Naive thymus-derived CD4-positive, alpha-beta T cell (primary cell): ENCODE results near the gene ANO3. TPM values are rescaled to one million over a fixed set of nuclear protein-coding genes. Genes with fewer than 3 reads are reported as not detected.

ENCODE experiments used
- ATAC-seq: fragments of 150-1000 bp; cut with Tn5 transposase; 2 replicates; pipeline ENCODE4 v1.10.0; 2021; ENCODE audit warnings: mild to moderate bottlenecking, moderate library complexity
- CTCF ChIA-PET: fragments of 350-600 bp; sonication (Branson Sonifier 250); formaldehyde crosslinking; loops from one replicate; lab custom pipeline; 2021; ENCODE audit warnings: antibody characterized with exemption; lab: Charles Lee
- POLR2A ChIA-PET: fragments of 350-600 bp; sonication (Branson Sonifier 250); formaldehyde crosslinking; loops from one replicate; lab custom pipeline; 2021; ENCODE audit warnings: antibody characterized with exemption, inconsistent platforms; lab: Charles Lee
- DNase-seq, 9 donors: peaks; one replicate each; pipeline versions ENCODE4 v3.0.0 to v3.0.0-alpha.2; 2020 to 2022; ENCODE audit warnings: mixed read lengths in 1 of 9
- H3K27ac ChIP-seq: one replicate; pipeline ENCODE4 v1.7.0; 2013; ENCODE audit warnings: mild to moderate bottlenecking, low read depth, low read length, moderate library complexity
- H3K27me3 ChIP-seq, 2 donors: one replicate each; pipeline ENCODE4 v1.7.0; 2013; ENCODE audit warnings: low read length in 2 of 2, mild to moderate bottlenecking in 2 of 2, moderate library complexity in 2 of 2; ENCODE audit not compliant: control insufficient read depth in 2 of 2, insufficient read depth in 2 of 2
- H3K36me3 ChIP-seq, 3 experiments: 1 replicate in 2 of 3; 2 replicates in 1 of 3; pipeline ENCODE4 v1.7.0; 2013; ENCODE audit warnings: low read length in 3 of 3, mild to moderate bottlenecking in 3 of 3, moderate library complexity in 1 of 3; ENCODE audit not compliant: insufficient read depth in 3 of 3, control insufficient read depth in 2 of 3
- H3K4me1 ChIP-seq, 2 donors: one replicate each; pipeline ENCODE4 v1.7.0; 2013; ENCODE audit warnings: low read length in 2 of 2, mild to moderate bottlenecking in 2 of 2, moderate library complexity in 1 of 2; ENCODE audit not compliant: control insufficient read depth in 2 of 2, insufficient read depth in 2 of 2
- H3K4me3 ChIP-seq: 2 replicates; pipeline ENCODE4 v1.7.0; 2013; ENCODE audit warnings: mild to moderate bottlenecking, low read length
- H3K9me3 ChIP-seq, 3 experiments: 1 replicate in 2 of 3; 2 replicates in 1 of 3; pipeline ENCODE4 v1.7.0; 2013; ENCODE audit warnings: low read length in 3 of 3; ENCODE audit not compliant: control insufficient read depth in 2 of 3
- H3K27ac Mint-ChIP-seq, 9 donors: one replicate each; pipeline ENCODE4 v1.8.0; 2020 to 2022; ENCODE audit warnings: mixed read lengths in 9 of 9, mild to moderate bottlenecking in 8 of 9, moderate library complexity in 5 of 9, inconsistent platforms in 2 of 9
- H3K27me3 Mint-ChIP-seq, 5 donors: one replicate each; pipeline ENCODE4 v1.8.0; 2021 to 2022; ENCODE audit warnings: mixed read lengths in 5 of 5, mild to moderate bottlenecking in 1 of 5
- H3K36me3 Mint-ChIP-seq, 5 donors: one replicate each; pipeline ENCODE4 v1.8.0; 2020 to 2022; ENCODE audit warnings: mixed read lengths in 5 of 5, mild to moderate bottlenecking in 3 of 5, inconsistent platforms in 1 of 5
- H3K4me1 Mint-ChIP-seq, 7 donors: one replicate each; pipeline ENCODE4 v1.8.0; 2020 to 2022; ENCODE audit warnings: mixed read lengths in 7 of 7, mild to moderate bottlenecking in 3 of 7, inconsistent platforms in 1 of 7
- H3K4me3 Mint-ChIP-seq, 10 donors: one replicate each; pipeline ENCODE4 v1.8.0; 2020 to 2022; ENCODE audit warnings: mild to moderate bottlenecking in 10 of 10, mixed read lengths in 10 of 10, moderate library complexity in 6 of 10, inconsistent platforms in 2 of 10
- H3K9me3 Mint-ChIP-seq, 11 donors: one replicate each; pipeline ENCODE4 v1.8.0; 2020 to 2022; ENCODE audit warnings: mixed read lengths in 11 of 11, mild to moderate bottlenecking in 4 of 11, inconsistent platforms in 1 of 11, moderate library complexity in 1 of 11
- intact Hi-C, 2 donors: fragments of 100-400 bp; cut with micrococcal nuclease; formaldehyde crosslinking; loops; one replicate each; pipeline ENCODE4 v1.15.1; 2023
- polyA plus RNA-seq, 2 donors: library from polyadenylated mRNA; unstranded; fragments of 300-500 nt; fragmentation: Illumina TruSeq; gene quantifications; one replicate each; pipeline ENCODE4 v1.2.3, GENCODE V29; 2021
- total RNA-seq, 6 experiments: library from RNA in 5 of 6; stranded (reverse) in 5 of 6; gene quantifications; 1 replicate in 5 of 6; 2 replicates in 1 of 6; pipeline ENCODE4 v1.2.3 and lab custom pipeline; 2021 to 2026

ANO3 gene
- total and polyA plus RNA-seq, 7 experiments from 2014 or later = not detected

DNA sequence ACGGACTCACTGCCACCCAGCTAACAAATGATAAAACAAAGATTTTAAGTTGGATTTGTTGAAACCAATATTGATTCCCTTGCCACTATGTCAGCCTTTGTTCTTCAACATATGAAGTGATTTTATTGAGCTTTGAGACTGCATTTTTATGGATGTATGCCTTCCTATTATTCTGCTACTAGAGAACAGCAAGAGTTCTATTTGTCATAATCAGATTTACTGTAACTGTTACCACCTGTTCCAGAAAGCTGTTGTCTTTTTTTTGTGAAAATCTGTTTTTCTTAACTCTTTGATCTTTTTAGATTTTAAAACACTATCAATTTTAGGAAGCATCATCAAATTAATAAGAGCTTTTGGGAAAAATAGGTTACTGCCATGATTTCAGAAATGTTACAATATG, 125.7 kb downstream of the ANO3 start:
- no peak overlapping the region for H3K4me3 ChIP-seq
- Mint-ChIP-seq H3K27ac (no peak overlapping the region), H3K4me1 (no peaks in the 10 kb centered on the region), H3K36me3 (no peaks in the 10 kb centered on the region), H3K9me3 (peaks cover 0 to 9% (median 4%) of the 10 kb centered on the region in 11 donors), H3K4me3 (no peak overlapping the region), H3K27me3 (no peaks in the 10 kb centered on the region)
- intact Hi-C loops = no loop called here
- ATAC-seq = no peak
- H3K4me1 ChIP-seq = no peaks in the 10 kb centered on the region
- POLR2A ChIA-PET = no interaction called here
- DNase-seq = no peak
- H3K27ac ChIP-seq = no peak overlapping the region
- H3K36me3 ChIP-seq = no peaks in the 10 kb centered on the region
- CTCF ChIA-PET = no interaction called here
- no peaks in the 10 kb centered on the region for H3K27me3 ChIP-seq
- H3K9me3 ChIP-seq = no peaks in the 10 kb centered on the region

DNA sequence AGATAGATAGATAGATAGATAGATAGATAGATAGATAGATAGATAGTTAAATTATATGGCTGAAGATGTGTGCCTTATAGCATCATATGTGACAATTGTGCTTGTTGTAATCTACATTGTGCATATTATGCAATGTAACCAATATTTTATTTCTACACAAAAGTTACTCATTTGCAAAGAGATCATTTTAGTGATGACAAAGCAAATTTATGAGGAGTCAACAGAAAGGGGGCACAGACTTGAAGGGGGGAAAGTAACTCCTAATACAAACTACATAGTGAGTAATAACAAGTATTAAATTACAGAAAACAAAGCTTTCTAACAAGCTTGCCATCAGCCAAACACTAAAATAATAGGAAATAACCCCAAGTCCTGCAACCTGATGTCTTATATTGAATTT, 133.3 kb downstream of the ANO3 start:
- no peak for ATAC-seq
- DNase-seq = no peak
- Histone ChIP-seq H3K36me3 (no peaks in the 10 kb centered on the region), H3K4me3 (no peak overlapping the region), H3K4me1 (no peaks in the 10 kb centered on the region), H3K27ac (no peak overlapping the region), H3K27me3 (no peaks in the 10 kb centered on the region), H3K9me3 (no peaks in the 10 kb centered on the region)
- POLR2A ChIA-PET = no interaction called here
- no peaks in the 10 kb centered on the region for H3K4me1 Mint-ChIP-seq
- CTCF ChIA-PET = no interaction called here
- no peak overlapping the region for H3K4me3 Mint-ChIP-seq
- H3K27ac Mint-ChIP-seq = no peak overlapping the region
- no peaks in the 10 kb centered on the region for H3K27me3 Mint-ChIP-seq
- no peaks in the 10 kb centered on the region for H3K36me3 Mint-ChIP-seq
- intact Hi-C loops = no loop called here
- peaks cover 0 to 9% (median 0%) of the 10 kb centered on the region in 11 donors for H3K9me3 Mint-ChIP-seq

DNA sequence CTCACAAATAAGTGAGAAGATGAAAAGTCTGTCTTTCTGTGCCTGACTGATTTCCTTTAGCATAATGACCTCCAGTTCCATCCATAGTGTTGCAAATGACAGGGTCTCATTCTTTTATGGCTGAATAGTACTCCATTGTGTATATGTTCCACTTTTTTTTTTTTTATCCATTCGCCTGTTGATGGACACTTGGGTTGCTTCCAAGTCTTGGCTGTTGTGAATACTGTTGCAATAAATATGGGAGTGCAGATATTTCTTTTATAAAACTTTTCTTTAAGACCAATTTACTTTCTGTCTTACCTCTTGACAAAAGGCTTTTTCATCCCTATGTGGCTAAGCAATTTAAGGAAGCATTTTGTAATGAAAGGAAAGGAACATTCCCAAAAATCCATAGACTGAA, 135.6 kb downstream of the ANO3 start:
- H3K27me3 ChIP-seq = no peaks in the 10 kb centered on the region
- intact Hi-C loops = no loop called here
- ATAC-seq (no peak), DNase-seq (no peak)
- no peak overlapping the region for H3K4me3 ChIP-seq
- CTCF ChIA-PET = no interaction called here
- no peaks in the 10 kb centered on the region for H3K4me1 ChIP-seq
- no peak overlapping the region for H3K27ac Mint-ChIP-seq
- no peaks in the 10 kb centered on the region for H3K4me1 Mint-ChIP-seq
- H3K36me3 ChIP-seq = no peaks in the 10 kb centered on the region
- POLR2A ChIA-PET = no interaction called here
- peaks cover 0 to 6% (median 0%) of the 10 kb centered on the region in 11 donors for H3K9me3 Mint-ChIP-seq
- no peaks in the 10 kb centered on the region for H3K27me3 Mint-ChIP-seq
- no peak overlapping the region for H3K27ac ChIP-seq
- no peak overlapping the region for H3K4me3 Mint-ChIP-seq
- H3K36me3 Mint-ChIP-seq = no peaks in the 10 kb centered on the region
- H3K9me3 ChIP-seq = no peaks in the 10 kb centered on the region

DNA sequence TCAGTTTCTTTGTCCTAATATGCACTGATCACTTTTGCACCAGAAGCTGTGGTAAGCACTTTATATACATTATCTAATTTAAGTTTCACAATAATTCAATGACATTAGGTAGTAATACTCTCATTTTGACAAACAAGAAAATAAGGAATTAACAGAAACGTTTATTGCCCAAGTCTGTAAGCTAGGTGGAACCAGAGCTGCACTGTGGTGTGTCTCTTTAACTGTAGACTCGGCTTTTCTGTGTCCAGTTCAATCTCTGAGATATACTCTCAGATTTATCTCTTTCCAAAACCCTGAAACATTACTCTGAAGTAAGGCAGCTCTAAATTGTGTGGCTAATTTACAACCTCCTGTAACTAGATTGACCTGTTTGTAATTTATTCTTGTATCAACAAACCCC, 139.1 kb downstream of the ANO3 start:
- CTCF ChIA-PET = no interaction called here
- Mint-ChIP-seq H3K4me1 (no peaks in the 10 kb centered on the region), H3K36me3 (no peaks in the 10 kb centered on the region)

DNA sequence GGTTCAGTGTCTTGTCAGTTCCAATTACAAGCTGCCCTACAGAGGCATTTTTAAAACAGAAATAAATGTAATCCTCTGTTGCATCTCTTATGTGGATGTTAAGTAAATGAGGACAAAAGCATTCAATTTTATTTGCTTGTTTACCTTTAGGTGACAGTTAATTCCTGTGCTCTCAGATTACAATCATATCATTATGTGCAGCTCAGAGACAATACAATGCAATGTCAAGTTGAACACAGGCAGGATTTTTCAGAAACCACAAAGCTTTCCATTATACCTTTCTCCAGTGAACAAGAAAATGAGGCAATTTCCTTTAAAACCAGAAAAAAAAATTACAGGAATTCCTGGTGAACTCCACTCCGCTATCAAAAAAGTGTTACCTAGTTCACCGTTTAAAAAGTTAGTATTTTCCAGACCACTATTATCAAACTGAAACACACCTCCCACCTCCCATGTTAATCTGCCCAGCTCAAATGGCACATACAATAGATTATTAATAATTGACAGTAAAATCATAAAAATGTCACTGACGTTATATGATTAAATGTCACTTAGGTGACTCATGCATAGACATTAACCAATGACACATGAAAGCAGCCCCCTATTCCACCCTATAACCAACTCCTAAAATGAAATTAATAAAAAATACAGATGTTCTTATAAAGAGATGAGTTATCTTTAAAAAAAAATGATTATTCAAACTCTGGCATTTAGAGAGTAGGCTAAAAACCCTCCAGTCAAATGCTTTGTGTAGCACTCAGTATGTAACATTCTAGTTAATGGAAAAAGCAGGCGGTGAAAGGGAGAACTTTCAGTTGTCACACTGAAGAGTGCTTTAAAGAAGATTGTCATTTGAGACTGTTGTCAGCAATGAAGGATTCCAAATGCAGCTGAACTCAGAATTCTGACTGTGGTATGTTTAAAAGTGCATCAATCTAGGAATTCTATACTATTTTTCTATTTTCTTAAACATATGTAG, 141.6 kb downstream of the ANO3 start:
- no peaks in the 10 kb centered on the region for H3K36me3 Mint-ChIP-seq
- intact Hi-C loops = no loop called here
- CTCF ChIA-PET = no interaction called here
- POLR2A ChIA-PET = no interaction called here
- H3K4me3 Mint-ChIP-seq = no peak overlapping the region
- H3K9me3 ChIP-seq = no peaks in the 10 kb centered on the region
- ATAC-seq = no peak
- no peak overlapping the region for H3K27ac Mint-ChIP-seq
- no peaks in the 10 kb centered on the region for H3K4me1 ChIP-seq
- DNase-seq = no peak
- H3K4me1 Mint-ChIP-seq = no peaks in the 10 kb centered on the region
- H3K4me3 ChIP-seq = no peak overlapping the region
- H3K9me3 Mint-ChIP-seq = peaks cover 0 to 2% (median 0%) of the 10 kb centered on the region in 11 donors
- H3K36me3 ChIP-seq = no peaks in the 10 kb centered on the region
- no peaks in the 10 kb centered on the region for H3K27me3 ChIP-seq
- no peak overlapping the region for H3K27ac ChIP-seq
- H3K27me3 Mint-ChIP-seq = no peaks in the 10 kb centered on the region

More for the DNA sequence above, 139.1 kb downstream of the ANO3 start:
- no peak overlapping the region for H3K4me3 Mint-ChIP-seq
- H3K27me3 Mint-ChIP-seq = no peaks in the 10 kb centered on the region
- intact Hi-C loops = no loop called here
- DNase-seq (no peak), ATAC-seq (no peak)
- Histone ChIP-seq H3K27me3 (no peaks in the 10 kb centered on the region), H3K9me3 (no peaks in the 10 kb centered on the region), H3K4me3 (no peak overlapping the region), H3K27ac (no peak overlapping the region), H3K36me3 (no peaks in the 10 kb centered on the region), H3K4me1 (no peaks in the 10 kb centered on the region)
- POLR2A ChIA-PET = no interaction called here
- peaks cover 0 to 6% (median 0%) of the 10 kb centered on the region in 11 donors for H3K9me3 Mint-ChIP-seq
- H3K27ac Mint-ChIP-seq = no peak overlapping the region

DNA sequence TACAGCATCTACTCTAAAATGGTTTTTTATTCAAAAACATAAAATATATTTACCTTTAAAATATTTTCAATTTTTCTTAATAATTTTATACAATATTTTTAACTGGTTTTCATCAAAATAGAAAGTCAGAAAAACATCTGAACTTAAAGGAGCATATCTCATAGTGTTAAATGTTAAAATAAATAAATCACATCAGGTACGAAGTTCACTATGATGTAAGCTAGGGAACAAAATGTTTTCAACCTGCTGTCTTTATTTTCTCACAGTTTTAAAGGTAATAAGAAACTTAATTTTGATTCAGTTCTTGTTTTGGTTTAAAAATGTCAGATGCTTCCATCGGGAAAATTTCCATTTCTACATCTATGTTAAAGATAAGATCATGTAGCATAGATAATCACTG, 142.5 kb downstream of the ANO3 start:
- Mint-ChIP-seq H3K9me3 (peaks cover 0 to 7% (median 0%) of the 10 kb centered on the region in 11 donors), H3K27ac (no peak overlapping the region), H3K27me3 (no peaks in the 10 kb centered on the region), H3K4me3 (no peak overlapping the region), H3K36me3 (no peaks in the 10 kb centered on the region), H3K4me1 (no peaks in the 10 kb centered on the region)
- H3K27me3 ChIP-seq = no peaks in the 10 kb centered on the region
- no peak overlapping the region for H3K27ac ChIP-seq
- no peaks in the 10 kb centered on the region for H3K36me3 ChIP-seq
- ChIA-PET POLR2A (no interaction called here), CTCF (no interaction called here)
- ATAC-seq (no peak), DNase-seq (no peak)
- no peaks in the 10 kb centered on the region for H3K4me1 ChIP-seq
- intact Hi-C loops = no loop called here
- no peaks in the 10 kb centered on the region for H3K9me3 ChIP-seq
- no peak overlapping the region for H3K4me3 ChIP-seq

DNA sequence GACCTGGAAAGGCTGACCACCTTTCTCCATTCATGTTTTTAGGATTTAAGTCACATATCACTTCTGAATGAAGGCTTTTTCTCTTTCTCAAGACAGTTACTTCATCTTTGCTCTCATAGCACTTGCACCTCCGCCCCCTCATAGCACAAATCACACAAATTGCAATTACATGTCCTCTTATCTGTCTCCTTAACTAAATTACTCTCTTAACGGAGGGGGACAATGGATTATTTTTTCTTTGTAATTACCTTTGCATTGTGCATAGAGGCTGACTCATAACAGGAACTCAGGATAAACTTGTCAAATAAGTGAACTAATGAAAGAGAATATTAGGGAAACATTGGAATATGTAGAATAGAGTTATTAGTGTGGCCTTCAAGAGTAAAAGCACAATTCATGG, 145.5 kb downstream of the ANO3 start:
- Histone ChIP-seq H3K27ac (no peak overlapping the region), H3K36me3 (no peaks in the 10 kb centered on the region), H3K4me1 (no peaks in the 10 kb centered on the region), H3K9me3 (no peaks in the 10 kb centered on the region), H3K27me3 (no peaks in the 10 kb centered on the region), H3K4me3 (no peak overlapping the region)
- H3K27me3 Mint-ChIP-seq = no peaks in the 10 kb centered on the region
- ATAC-seq = no peak
- intact Hi-C loops = no loop called here
- H3K4me3 Mint-ChIP-seq = no peak overlapping the region
- H3K36me3 Mint-ChIP-seq = no peaks in the 10 kb centered on the region
- no peak overlapping the region for H3K27ac Mint-ChIP-seq
- no peaks in the 10 kb centered on the region for H3K4me1 Mint-ChIP-seq
- H3K9me3 Mint-ChIP-seq = peaks cover 0 to 21% (median 1%) of the 10 kb centered on the region in 11 donors
- ChIA-PET CTCF (no interaction called here), POLR2A (no interaction called here)
- DNase-seq = no peak
